ENCODE data around the gene ARID1B. TPM values are rescaled to one million over a fixed set of nuclear protein-coding genes. Genes with fewer than 3 reads are reported as not detected.

ARID1B gene
- total and polyA plus RNA-seq, 12 donors: 11.2 to 63.2 (median 52.2) TPM

DNA sequence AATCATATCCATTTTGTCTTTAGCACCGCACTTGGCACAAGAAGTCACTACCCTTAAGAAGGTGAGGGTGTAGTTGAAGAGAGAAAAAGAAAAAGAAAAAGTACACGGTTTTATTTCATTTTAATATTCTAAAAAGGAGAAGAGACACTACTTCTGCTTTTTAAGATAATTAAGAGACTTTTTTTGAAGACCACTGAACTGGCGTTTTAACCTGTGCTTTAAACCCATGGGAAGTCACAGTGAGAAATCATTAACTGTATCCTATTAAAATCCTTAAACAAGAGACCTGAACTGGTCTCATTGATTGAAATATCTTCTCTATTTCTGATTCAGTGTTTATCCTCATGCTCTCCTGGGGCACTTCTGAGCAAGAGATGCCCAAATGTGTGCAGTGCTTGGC, 302.6 kb downstream of the ARID1B start:
- TF ChIP-seq, protein P1, sequence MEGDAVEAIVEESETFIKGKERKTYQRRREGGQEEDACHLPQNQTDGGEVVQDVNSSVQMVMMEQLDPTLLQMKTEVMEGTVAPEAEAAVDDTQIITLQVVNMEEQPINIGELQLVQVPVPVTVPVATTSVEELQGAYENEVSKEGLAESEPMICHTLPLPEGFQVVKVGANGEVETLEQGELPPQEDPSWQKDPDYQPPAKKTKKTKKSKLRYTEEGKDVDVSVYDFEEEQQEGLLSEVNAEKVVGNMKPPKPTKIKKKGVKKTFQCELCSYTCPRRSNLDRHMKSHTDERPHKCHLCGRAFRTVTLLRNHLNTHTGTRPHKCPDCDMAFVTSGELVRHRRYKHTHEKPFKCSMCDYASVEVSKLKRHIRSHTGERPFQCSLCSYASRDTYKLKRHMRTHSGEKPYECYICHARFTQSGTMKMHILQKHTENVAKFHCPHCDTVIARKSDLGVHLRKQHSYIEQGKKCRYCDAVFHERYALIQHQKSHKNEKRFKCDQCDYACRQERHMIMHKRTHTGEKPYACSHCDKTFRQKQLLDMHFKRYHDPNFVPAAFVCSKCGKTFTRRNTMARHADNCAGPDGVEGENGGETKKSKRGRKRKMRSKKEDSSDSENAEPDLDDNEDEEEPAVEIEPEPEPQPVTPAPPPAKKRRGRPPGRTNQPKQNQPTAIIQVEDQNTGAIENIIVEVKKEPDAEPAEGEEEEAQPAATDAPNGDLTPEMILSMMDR (IDR thresholded peaks at IDR 0.05): no peak
- 86 to 94% methylated on average over 3 of the region's 3 CpGs for whole genome bisulfite sequencing, 2 donors
- Histone ChIP-seq H3K27ac (no peak overlapping the region), H3K4me3 (no peak overlapping the region), H3K27me3 (no peaks in the 10 kb centered on the region), H3K9me3 (no peaks in the 10 kb centered on the region), H3K36me3 (peaks cover 0 to 5% (median 0%) of the 10 kb centered on the region in 9 donors), H3K4me1 (peaks cover 0 to 61% (median 27%) of the 10 kb centered on the region in 9 donors)
- no peak for ATAC-seq
- DNase-seq: no peak
- intact Hi-C loops (cut with DNase I): loop anchor here in 1 of 10 donors (5.0 kb wide), 1 partner anchor 53 kb away; no protein-coding TSS in a partner anchor

DNA sequence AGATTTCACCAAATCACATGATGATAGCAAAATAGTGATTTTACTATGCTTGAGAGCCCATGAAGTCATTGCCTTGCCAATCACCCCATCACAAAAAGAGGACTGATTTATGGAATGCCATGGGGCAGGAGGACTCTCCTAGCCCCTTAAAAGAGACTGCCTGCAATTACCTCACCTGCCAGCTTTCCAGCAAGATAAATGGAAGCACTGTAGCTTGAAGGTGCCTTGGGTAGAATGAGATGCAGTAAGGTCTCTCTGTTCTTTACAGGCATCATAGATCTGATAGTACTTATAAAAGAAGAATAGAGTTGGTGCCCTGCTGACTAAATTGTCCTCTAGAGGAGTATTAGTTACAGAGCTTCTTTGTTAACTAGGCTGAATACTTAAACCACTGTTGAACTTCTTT, 303.8 kb downstream of the ARID1B start:
- Histone ChIP-seq H3K36me3 (peaks cover 0 to 17% (median 6%) of the 10 kb centered on the region in 9 donors), H3K4me3 (no peak overlapping the region), H3K4me1 (peaks cover 0 to 61% (median 23%) of the 10 kb centered on the region in 9 donors), H3K9me3 (no peaks in the 10 kb centered on the region), H3K27ac (no peak overlapping the region), H3K27me3 (no peaks in the 10 kb centered on the region)
- TF ChIP-seq, protein P1 (IDR thresholded peaks at IDR 0.05): no peak
- intact Hi-C loops (cut with DNase I): loop anchor here in 1 of 10 donors (5.0 kb wide), 1 partner anchor 51 kb away; no protein-coding TSS in a partner anchor
- DNase-seq (no peak), ATAC-seq (no peak)

DNA sequence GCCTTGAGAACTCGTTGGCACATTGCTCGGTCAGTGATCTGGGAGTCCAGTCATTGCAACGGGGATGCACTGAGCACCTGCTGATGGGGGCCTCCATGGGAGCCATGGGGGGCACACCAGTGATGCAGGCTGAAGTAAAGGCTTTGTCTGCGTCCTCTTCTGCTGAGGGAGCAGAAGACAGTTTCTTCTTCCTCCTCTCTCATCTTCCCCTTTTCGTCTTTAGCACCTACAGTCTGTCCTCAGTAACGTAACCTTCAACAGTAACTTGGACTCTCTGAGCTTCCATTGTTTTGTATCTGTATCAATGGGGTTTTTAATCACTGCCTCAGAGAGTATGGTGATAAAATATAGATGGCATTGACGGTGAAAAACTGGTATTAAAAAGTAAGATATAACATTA, 306.2 kb downstream of the ARID1B start:
- DNase-seq (no peak), ATAC-seq (no peak)
- TF ChIP-seq, protein P1 (IDR thresholded peaks at IDR 0.05): no peak
- Histone ChIP-seq H3K27me3 (no peaks in the 10 kb centered on the region), H3K4me3 (no peak overlapping the region), H3K4me1 (peaks cover 0 to 65% (median 17%) of the 10 kb centered on the region in 9 donors), H3K9me3 (no peaks in the 10 kb centered on the region), H3K27ac (no peak overlapping the region), H3K36me3 (peaks cover 0 to 27% (median 6%) of the 10 kb centered on the region in 9 donors)
- 76 to 80% methylated on average over 7 of the region's 7 CpGs for whole genome bisulfite sequencing, 2 donors
- intact Hi-C loops (cut with DNase I): loop anchor here in 1 of 10 donors (5.0 kb wide), 1 partner anchor 49 kb away; no protein-coding TSS in a partner anchor

DNA sequence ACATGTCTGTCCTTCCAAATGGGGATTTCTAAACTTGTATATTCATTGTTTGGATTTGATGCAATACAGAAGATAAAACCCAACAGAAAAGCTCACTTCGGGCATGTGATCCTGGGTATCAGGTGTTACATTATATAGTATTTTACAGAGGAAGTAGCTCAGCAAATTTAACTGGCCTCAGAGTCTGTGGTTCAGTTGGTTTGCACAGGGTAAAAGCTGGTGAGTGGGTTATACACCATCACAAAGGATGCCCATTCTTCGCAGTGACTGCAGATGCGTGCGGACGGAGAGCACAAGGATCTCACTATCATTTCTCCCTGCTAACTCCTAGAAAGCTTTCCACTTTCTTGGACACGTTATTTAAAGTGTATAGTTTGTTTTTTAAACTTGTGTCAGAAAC, 309.5 kb downstream of the ARID1B start:
- DNase-seq: no peak
- WGBS, 2 donors: 97% methylated on average over 6 of the region's 6 CpGs
- Histone ChIP-seq H3K36me3 (peaks cover 0 to 28% (median 6%) of the 10 kb centered on the region in 9 donors), H3K4me3 (no peak overlapping the region), H3K27ac (no peak overlapping the region), H3K9me3 (no peaks in the 10 kb centered on the region), H3K27me3 (no peaks in the 10 kb centered on the region), H3K4me1 (peaks cover 0 to 55% (median 19%) of the 10 kb centered on the region in 9 donors)
- TF ChIP-seq, protein P1 (IDR thresholded peaks at IDR 0.05): no peak
- intact Hi-C loops (cut with DNase I): no loop called here
- no peak for ATAC-seq

Measured in heart right ventricle (tissue), 16 donors.